Fibroblast of lung (primary cell): ENCODE results near the gene ZNF143. TPM values are rescaled to one million over a fixed set of nuclear protein-coding genes. Genes with fewer than 3 reads are reported as not detected.

ENCODE experiments used
- DNase-seq, 2 donors: peaks; one replicate each; pipeline versions ENCODE4 v3.0.0 to v3.0.0-alpha.2; 2010; ENCODE audit warnings: low read depth in 2 of 2
- H2AFZ ChIP-seq: 2 replicates; pipeline ENCODE4 v1.5.1; 2012; ENCODE audit warnings: low read length, control low read depth, inconsistent platforms
- H3K27ac ChIP-seq: 2 replicates; pipeline ENCODE4 v1.5.1; 2011; ENCODE audit warnings: low read length, control low read depth; ENCODE audit not compliant: insufficient read depth
- H3K27me3 ChIP-seq: 2 replicates; pipeline ENCODE4 v1.5.1; 2011; ENCODE audit warnings: mild to moderate bottlenecking, low read length; ENCODE audit not compliant: control insufficient read depth, insufficient read depth
- H3K36me3 ChIP-seq: 2 replicates; pipeline ENCODE4 v1.5.1; 2011; ENCODE audit warnings: low read length; ENCODE audit not compliant: control insufficient read depth, insufficient read depth
- H3K4me1 ChIP-seq: 2 replicates; pipeline ENCODE4 v1.5.1; 2011; ENCODE audit warnings: low read length; ENCODE audit not compliant: control insufficient read depth, insufficient read depth; ENCODE audit errors: extremely low read depth
- H3K4me2 ChIP-seq: 2 replicates; pipeline ENCODE4 v1.5.1; 2011; ENCODE audit warnings: low read length, control low read depth; ENCODE audit not compliant: insufficient read depth; ENCODE audit errors: extremely low read depth
- H3K4me3 ChIP-seq, 4 experiments: fragments of 200-600 bp in 1 of 4; sonication (generic) in 1 of 4; replicated peaks in 1 of 4; 2 replicates each; pipeline ENCODE4 v1.5.1; 2011 to 2016; ENCODE audit warnings: low read length in 4 of 4, low read depth in 3 of 4, mild to moderate bottlenecking in 3 of 4, control low read depth in 2 of 4, inconsistent platforms in 1 of 4, mixed read lengths in 1 of 4; ENCODE audit not compliant: insufficient read depth in 1 of 4; ENCODE audit errors: control extremely low read depth in 1 of 4
- H3K79me2 ChIP-seq: 2 replicates; pipeline ENCODE4 v1.5.1; 2012; ENCODE audit warnings: mild to moderate bottlenecking, low read length, inconsistent platforms; ENCODE audit not compliant: control insufficient read depth, insufficient read depth
- H3K9ac ChIP-seq: 2 replicates; pipeline ENCODE4 v1.5.1; 2011; ENCODE audit warnings: mild to moderate bottlenecking, low read length, control low read depth; ENCODE audit not compliant: insufficient read depth
- H3K9me3 ChIP-seq: 2 replicates; pipeline ENCODE4 v1.5.1; 2012; ENCODE audit warnings: low read depth, low read length; ENCODE audit not compliant: control insufficient read depth, insufficient read depth
- H4K20me1 ChIP-seq: 2 replicates; pipeline ENCODE4 v1.5.1; 2011; ENCODE audit warnings: low read length; ENCODE audit not compliant: control insufficient read depth, insufficient read depth; ENCODE audit errors: extremely low read depth
- CTCF ChIP-seq, 2 donors: IDR thresholded peaks in 1 of 2; conservative IDR thresholded peaks in 1 of 2; 1 replicate in 1 of 2; 2 replicates in 1 of 2; pipeline ENCODE4 v1.5.1; 2011 to 2012; ENCODE audit warnings: low read length in 2 of 2, control low read depth in 1 of 2, inconsistent platforms in 1 of 2, low read depth in 1 of 2, mild to moderate bottlenecking in 1 of 2
- EZH2 ChIP-seq: IDR thresholded peaks from 2 replicates; pipeline ENCODE4 v1.5.1; 2012; ENCODE audit warnings: low read length, control low read depth, mild to moderate bottlenecking; ENCODE audit errors: missing control alignments
- polyA plus RNA-seq, 2 donors: library from polyadenylated mRNA; depleted of rRNA in 1 of 2; stranded (reverse) in 1 of 2; unstranded in 1 of 2; fragments of >200 nt; gene quantifications; 2 replicates each; pipeline ENCODE4 v1.2.1, GENCODE V29; 2011 to 2012; ENCODE audit warnings: missing spikeins in 1 of 2
- total RNA-seq: library from RNA; depleted of rRNA; stranded (reverse); fragments of >200 nt; gene quantifications from 2 replicates; pipeline ENCODE4 v1.2.1, GENCODE V29; 2014

ZNF143 gene
- total and polyA plus RNA-seq, 2 donors (not counting 1 experiment from before 2014, with no cell fraction given) = 22.6 to 36.2 TPM

GRCh38 chr11:9573052-9573774 is 112.4 kb downstream of the ZNF143 start, which contains the start of gene WEE1:
WEE1 (plus strand) TSS chr11:9573670; CDS start chr11:9573934, 264 bp downstream.
- Histone ChIP-seq H3K4me1 (peaks cover 2% of the 10 kb centered on the region), H2AFZ (peak within 1 kb of the TSS; percentile 19), H3K9me3 (no peaks in the 10 kb centered on the region), H3K4me3 (peak within 1 kb of the TSS; percentile 66 to 78 (median 76)), H3K4me2 (peak within 1 kb of the TSS; percentile 84), H3K36me3 (no peaks in the 10 kb centered on the region), H3K79me2 (peaks cover 47% of the 10 kb centered on the region), H3K27ac (peak within 1 kb of the TSS; percentile 95), H3K9ac (peak within 1 kb of the TSS; percentile 93), H4K20me1 (no peaks in the 10 kb centered on the region), H3K27me3 (no peaks in the 10 kb centered on the region)
- DNase-seq = peak; percentile 97 to 98
- TF ChIP-seq EZH2 = no peak
- no peak for TF ChIP-seq CTCF (conservative IDR thresholded peaks at IDR 0.05 in 1 of 2, IDR thresholded peaks at IDR 0.05 in 1 of 2; ENCODE audit: low read depth in 1 of 2, low read length in 2 of 2)

GRCh38 chr11:9573775-9574621 is 113.2 kb downstream of the ZNF143 start:
- H3K27me3 ChIP-seq = no peaks in the 10 kb centered on the region
- DNase-seq = no peak
- H3K4me3 ChIP-seq = peak overlapping the region; percentile 66 to 78 (median 76)
- H3K4me2 ChIP-seq = peak overlapping the region; percentile 84
- TF ChIP-seq CTCF (conservative IDR thresholded peaks at IDR 0.05 in 1 of 2, IDR thresholded peaks at IDR 0.05 in 1 of 2; ENCODE audit: low read depth in 1 of 2, low read length in 2 of 2) (no peak), EZH2 (no peak)
- no peaks in the 10 kb centered on the region for H3K36me3 ChIP-seq
- H3K9ac ChIP-seq = peak overlapping the region; percentile 93
- peaks cover 3% of the 10 kb centered on the region for H3K4me1 ChIP-seq
- H3K9me3 ChIP-seq = no peaks in the 10 kb centered on the region
- H2AFZ ChIP-seq = no peak overlapping the region
- no peaks in the 10 kb centered on the region for H4K20me1 ChIP-seq
- peak overlapping the region; percentile 89 for H3K27ac ChIP-seq
- H3K79me2 ChIP-seq = peaks cover 54% of the 10 kb centered on the region

- Histone ChIP-seq H2AFZ (no peak overlapping the region), H3K4me2 (peak overlapping the region; percentile 84)
- TF ChIP-seq CTCF (conservative IDR thresholded peaks at IDR 0.05 in 1 of 2, IDR thresholded peaks at IDR 0.05 in 1 of 2; ENCODE audit: low read depth in 1 of 2, low read length in 2 of 2) (no peak), EZH2 (no peak)
These were observed 113.9 kb downstream of the ZNF143 start for GRCh38 chr11:9574622-9575259.

More at GRCh38 chr11:9574622-9575259, 113.9 kb downstream of the ZNF143 start:
- Histone ChIP-seq H3K4me3 (peak overlapping the region; percentile 66 to 78 (median 76)), H3K4me1 (peaks cover 2% of the 10 kb centered on the region), H3K9me3 (no peaks in the 10 kb centered on the region), H4K20me1 (no peaks in the 10 kb centered on the region), H3K9ac (peak overlapping the region; percentile 93), H3K36me3 (peaks cover 2% of the 10 kb centered on the region), H3K27me3 (no peaks in the 10 kb centered on the region), H3K79me2 (peaks cover 61% of the 10 kb centered on the region), H3K27ac (peak overlapping the region; percentile 89)
- DNase-seq = peak; percentile 45 to 61
